Tibial nerve (tissue), 3 donors: Measurements from ENCODE around the gene RNPEPL1.

Experiments
- POLR2A ChIP-seq, 2 donors: fragments of 450-650 bp; IDR thresholded peaks; one replicate each; pipeline ENCODE4 v1.6.1; 2017; ENCODE audit warnings: antibody characterized with exemption in 2 of 2, mild to moderate bottlenecking in 2 of 2, moderate library complexity in 2 of 2
- TF ChIP-seq, protein P1 (sequence below), 5 experiments: fragments of 200-600 bp in 3 of 5; fragments of 450-650 bp in 2 of 5; sonication (generic) in 3 of 5; IDR thresholded peaks; one replicate each; pipeline ENCODE4 v1.5.1; 2016 to 2019; ENCODE audit warnings: antibody characterized with exemption in 5 of 5, mild to moderate bottlenecking in 3 of 5, moderate library complexity in 2 of 5

DNA sequence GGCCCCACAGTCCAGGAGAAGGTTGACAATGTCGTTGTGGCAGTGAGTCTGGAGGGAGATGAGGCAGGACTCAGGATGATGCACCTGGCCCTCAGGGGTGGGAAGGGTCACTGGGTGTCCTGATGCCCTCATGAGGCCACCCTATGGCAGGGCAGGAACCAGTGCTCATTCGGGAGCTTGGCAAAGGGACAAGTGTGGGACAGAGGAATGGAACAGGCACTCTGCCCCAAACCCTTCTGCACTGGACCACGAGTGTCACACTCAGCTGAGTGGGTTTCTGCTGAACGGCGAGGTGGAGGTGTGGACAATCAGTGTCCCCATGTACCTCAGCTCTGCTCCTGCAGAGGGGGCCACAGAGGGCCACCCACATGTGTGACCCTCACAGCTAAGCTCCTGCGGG is 42.5 kb upstream of the RNPEPL1 start:
- TF ChIP-seq, protein P1, sequence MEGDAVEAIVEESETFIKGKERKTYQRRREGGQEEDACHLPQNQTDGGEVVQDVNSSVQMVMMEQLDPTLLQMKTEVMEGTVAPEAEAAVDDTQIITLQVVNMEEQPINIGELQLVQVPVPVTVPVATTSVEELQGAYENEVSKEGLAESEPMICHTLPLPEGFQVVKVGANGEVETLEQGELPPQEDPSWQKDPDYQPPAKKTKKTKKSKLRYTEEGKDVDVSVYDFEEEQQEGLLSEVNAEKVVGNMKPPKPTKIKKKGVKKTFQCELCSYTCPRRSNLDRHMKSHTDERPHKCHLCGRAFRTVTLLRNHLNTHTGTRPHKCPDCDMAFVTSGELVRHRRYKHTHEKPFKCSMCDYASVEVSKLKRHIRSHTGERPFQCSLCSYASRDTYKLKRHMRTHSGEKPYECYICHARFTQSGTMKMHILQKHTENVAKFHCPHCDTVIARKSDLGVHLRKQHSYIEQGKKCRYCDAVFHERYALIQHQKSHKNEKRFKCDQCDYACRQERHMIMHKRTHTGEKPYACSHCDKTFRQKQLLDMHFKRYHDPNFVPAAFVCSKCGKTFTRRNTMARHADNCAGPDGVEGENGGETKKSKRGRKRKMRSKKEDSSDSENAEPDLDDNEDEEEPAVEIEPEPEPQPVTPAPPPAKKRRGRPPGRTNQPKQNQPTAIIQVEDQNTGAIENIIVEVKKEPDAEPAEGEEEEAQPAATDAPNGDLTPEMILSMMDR (IDR thresholded peaks at IDR 0.05): no peak
- TF ChIP-seq POLR2A (IDR thresholded peaks at IDR 0.05): no peak
